Left lung (tissue), 10 donors: ENCODE data around the gene STK31. TPM values are rescaled to one million over a fixed set of nuclear protein-coding genes. Genes with fewer than 3 reads are reported as not detected.

ENCODE experiments used
- ATAC-seq: fragments of 200-7000 bp; cut with Tn5 transposase; one replicate; pipeline ENCODE4 v1.9.1; 2020; ENCODE audit warnings: moderate library complexity
- DNase-seq, 4 donors: peaks; one replicate each; pipeline ENCODE4 v3.0.0-alpha.2; 2013 to 2020
- H3K27ac ChIP-seq, 2 donors: fragments of 200-600 bp; sonication (generic) in 1 of 2; one replicate each; pipeline versions ENCODE4 v1.5.0 to v1.8.0; 2020 to 2021
- H3K27me3 ChIP-seq, 2 donors: fragments of 200-600 bp; sonication (generic) in 1 of 2; one replicate each; pipeline versions ENCODE4 v1.5.0 to v1.8.0; 2020 to 2021
- H3K36me3 ChIP-seq, 2 donors: fragments of 200-600 bp; sonication (generic) in 1 of 2; one replicate each; pipeline versions ENCODE4 v1.5.0 to v1.8.0; 2020 to 2021
- H3K4me1 ChIP-seq, 2 donors: fragments of 200-600 bp; one replicate each; pipeline ENCODE4 v1.8.0; 2021
- H3K4me3 ChIP-seq, 2 donors: fragments of 200-600 bp; sonication (generic) in 1 of 2; one replicate each; pipeline versions ENCODE4 v1.5.0 to v1.8.0; 2020 to 2021; ENCODE audit warnings: mild to moderate bottlenecking in 1 of 2
- H3K9me3 ChIP-seq, 2 donors: fragments of 200-600 bp; sonication (generic) in 1 of 2; one replicate each; pipeline versions ENCODE4 v1.5.0 to v1.8.0; 2020 to 2021
- intact Hi-C, 2 donors: fragments of 100-400 bp; cut with DNase I; formaldehyde crosslinking; loops; one replicate each; pipeline versions ENCODE4 v1.11.2 to v1.14.2; 2022
- polyA plus RNA-seq, 6 donors: library from polyadenylated mRNA; unstranded; fragments of 120-200 nt; gene quantifications; one replicate each; pipeline ENCODE4 v1.2.1, GENCODE V29; 2013; ENCODE audit not compliant: insufficient read length in 6 of 6
- total RNA-seq, 2 donors: library from RNA; stranded (reverse); fragmentation: NEBNext Ultra II Directional; extraction: Animal tissue kit (Norgen Biotek cat#: 25700); gene quantifications; one replicate each; pipeline ENCODE4 v1.2.1, GENCODE V29; 2021
- TF ChIP-seq, protein P1 (sequence below), 2 donors: fragments of 200-600 bp; sonication (generic) in 1 of 2; IDR thresholded peaks; one replicate each; pipeline versions ENCODE4 v1.5.0 to v1.8.0; 2021; ENCODE audit warnings: antibody characterized with exemption in 2 of 2
- donor health status: DM: no; HTN: yes; CAD: no.
- donor health status: DM: no; HTN: no; CAD: no.

The STK31 gene
- total and polyA plus RNA-seq, 8 donors, result 0.90 to 1.6 (median 1.3) TPM

- intact Hi-C loops, result no loop called here
- Histone ChIP-seq H3K9me3 (peaks cover 0 to 5% of the 10 kb centered on the region in 2 donors), H3K4me3 (no peak overlapping the region), H3K27me3 (no peaks in the 10 kb centered on the region), H3K27ac (no peak overlapping the region), H3K36me3 (no peaks in the 10 kb centered on the region), H3K4me1 (no peaks in the 10 kb centered on the region)
- no peak for DNase-seq
- ATAC-seq, result no peak
- TF ChIP-seq, protein P1, sequence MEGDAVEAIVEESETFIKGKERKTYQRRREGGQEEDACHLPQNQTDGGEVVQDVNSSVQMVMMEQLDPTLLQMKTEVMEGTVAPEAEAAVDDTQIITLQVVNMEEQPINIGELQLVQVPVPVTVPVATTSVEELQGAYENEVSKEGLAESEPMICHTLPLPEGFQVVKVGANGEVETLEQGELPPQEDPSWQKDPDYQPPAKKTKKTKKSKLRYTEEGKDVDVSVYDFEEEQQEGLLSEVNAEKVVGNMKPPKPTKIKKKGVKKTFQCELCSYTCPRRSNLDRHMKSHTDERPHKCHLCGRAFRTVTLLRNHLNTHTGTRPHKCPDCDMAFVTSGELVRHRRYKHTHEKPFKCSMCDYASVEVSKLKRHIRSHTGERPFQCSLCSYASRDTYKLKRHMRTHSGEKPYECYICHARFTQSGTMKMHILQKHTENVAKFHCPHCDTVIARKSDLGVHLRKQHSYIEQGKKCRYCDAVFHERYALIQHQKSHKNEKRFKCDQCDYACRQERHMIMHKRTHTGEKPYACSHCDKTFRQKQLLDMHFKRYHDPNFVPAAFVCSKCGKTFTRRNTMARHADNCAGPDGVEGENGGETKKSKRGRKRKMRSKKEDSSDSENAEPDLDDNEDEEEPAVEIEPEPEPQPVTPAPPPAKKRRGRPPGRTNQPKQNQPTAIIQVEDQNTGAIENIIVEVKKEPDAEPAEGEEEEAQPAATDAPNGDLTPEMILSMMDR (IDR thresholded peaks at IDR 0.05), result no peak
Measured at GRCh38 chr7:23783115-23783514, 73.1 kb downstream of the STK31 start.

DNA sequence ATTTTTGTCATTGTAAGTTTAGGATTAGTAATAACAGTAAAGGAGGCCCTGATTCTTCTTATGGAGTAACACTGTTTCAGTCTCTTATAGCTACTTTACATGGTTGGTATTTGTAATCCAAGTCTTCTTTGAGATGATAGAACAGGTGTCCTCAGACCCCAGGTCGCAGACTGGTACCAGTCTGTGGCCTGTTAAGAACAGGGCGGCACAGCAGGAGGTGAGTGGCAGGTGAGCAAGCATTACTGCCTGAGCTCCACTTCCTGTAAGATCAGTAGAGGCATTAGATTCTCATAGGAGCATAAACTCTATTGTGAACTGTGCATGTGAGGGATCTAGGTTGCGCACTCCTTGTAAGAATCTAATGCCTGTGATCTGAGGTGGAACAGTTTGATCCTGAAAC is 77.3 kb downstream of the STK31 start:
- Histone ChIP-seq H3K4me1 (no peaks in the 10 kb centered on the region), H3K27me3 (no peaks in the 10 kb centered on the region), H3K4me3 (no peak overlapping the region), H3K36me3 (no peaks in the 10 kb centered on the region), H3K27ac (no peak overlapping the region), H3K9me3 (no peaks in the 10 kb centered on the region)
- TF ChIP-seq, protein P1 (IDR thresholded peaks at IDR 0.05), result no peak
- DNase-seq, result no peak
- ATAC-seq, result no peak
- intact Hi-C loops, result no loop called here

DNA sequence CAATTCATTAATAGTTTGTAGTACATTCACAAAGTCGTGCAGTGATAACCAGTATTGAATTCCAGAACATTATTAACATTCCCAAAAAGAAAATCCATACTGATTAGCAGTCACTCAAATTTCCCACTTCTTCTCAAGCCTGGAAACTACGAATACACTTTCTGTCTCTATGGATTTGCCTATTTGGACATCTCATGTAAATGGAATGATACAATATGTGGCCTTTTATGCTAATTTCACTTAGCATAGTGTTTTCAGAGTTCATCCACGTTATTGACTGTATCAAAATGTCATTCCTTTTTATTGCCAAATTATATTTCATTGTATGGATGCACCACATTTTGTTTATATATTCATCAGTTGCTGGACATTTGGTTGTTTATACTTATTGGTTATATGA is 78.8 kb downstream of the STK31 start:
- ATAC-seq (no peak), DNase-seq (no peak)
- Histone ChIP-seq H3K27ac (no peak overlapping the region), H3K4me3 (no peak overlapping the region), H3K4me1 (no peaks in the 10 kb centered on the region), H3K27me3 (no peaks in the 10 kb centered on the region), H3K36me3 (no peaks in the 10 kb centered on the region), H3K9me3 (peaks cover 0 to 5% of the 10 kb centered on the region in 2 donors)
- TF ChIP-seq, protein P1 (IDR thresholded peaks at IDR 0.05), result no peak
- intact Hi-C loops, result no loop called here

- Histone ChIP-seq H3K4me1 (no peaks in the 10 kb centered on the region), H3K4me3 (no peak overlapping the region), H3K27me3 (no peaks in the 10 kb centered on the region), H3K36me3 (no peaks in the 10 kb centered on the region), H3K9me3 (peaks cover 0 to 31% of the 10 kb centered on the region in 2 donors), H3K27ac (no peak overlapping the region)
- intact Hi-C loops, result no loop called here
- ATAC-seq (no peak), DNase-seq (peak in 2 of 4 donors; percentile 33 to 55)
- TF ChIP-seq, protein P1 (IDR thresholded peaks at IDR 0.05), result no peak
Measured at GRCh38 chr7:23791721-23792120, 81.7 kb downstream of the STK31 start.

DNA sequence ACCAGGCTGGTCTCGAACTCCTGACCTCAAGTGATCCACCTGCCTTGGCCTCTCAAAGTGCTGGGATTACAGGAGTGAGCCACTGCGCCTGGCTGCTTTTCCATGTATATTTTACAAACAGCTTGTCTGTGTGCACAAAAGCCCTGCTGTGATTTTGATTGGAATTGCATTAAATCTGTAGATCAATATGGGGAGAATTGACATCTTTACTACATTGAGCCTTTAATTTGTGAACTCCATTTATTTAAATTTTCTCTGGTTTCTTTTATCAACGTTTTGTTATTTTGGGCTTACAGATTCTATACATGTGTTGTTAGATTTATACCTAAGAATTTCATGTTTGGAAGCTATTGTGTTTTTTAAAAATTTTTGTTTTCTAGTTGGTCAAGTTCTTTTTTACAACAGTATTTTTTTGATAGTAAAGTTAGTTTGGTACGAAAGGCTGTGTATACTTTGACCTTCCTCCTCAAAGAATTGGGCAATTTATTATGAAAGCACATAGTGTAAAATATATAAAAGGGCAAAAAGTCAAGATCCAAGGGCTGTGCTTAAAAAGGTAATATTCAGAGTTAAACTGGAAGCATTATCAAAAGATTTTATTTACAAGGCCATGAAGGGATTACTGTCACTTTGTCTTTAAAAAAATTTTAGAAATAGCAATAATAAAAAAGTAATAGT is 92.8 kb downstream of the STK31 start:
- ATAC-seq, result no peak
- no peaks in the 10 kb centered on the region for H3K36me3 ChIP-seq
- DNase-seq, result no peak
- no peak overlapping the region for H3K4me3 ChIP-seq
- no peaks in the 10 kb centered on the region for H3K9me3 ChIP-seq
- intact Hi-C loops, result no loop called here
- TF ChIP-seq, protein P1 (IDR thresholded peaks at IDR 0.05), result no peak
- H3K27ac ChIP-seq, result no peak overlapping the region
- H3K4me1 ChIP-seq, result no peaks in the 10 kb centered on the region
- no peaks in the 10 kb centered on the region for H3K27me3 ChIP-seq
